Measurements from ENCODE around the gene EVA1A. TPM values are rescaled to one million over a fixed set of nuclear protein-coding genes. Genes with fewer than 3 reads are reported as not detected.

Gene EVA1A
- total RNA-seq, 1 donor from 2014 or later, result not detected

DNA sequence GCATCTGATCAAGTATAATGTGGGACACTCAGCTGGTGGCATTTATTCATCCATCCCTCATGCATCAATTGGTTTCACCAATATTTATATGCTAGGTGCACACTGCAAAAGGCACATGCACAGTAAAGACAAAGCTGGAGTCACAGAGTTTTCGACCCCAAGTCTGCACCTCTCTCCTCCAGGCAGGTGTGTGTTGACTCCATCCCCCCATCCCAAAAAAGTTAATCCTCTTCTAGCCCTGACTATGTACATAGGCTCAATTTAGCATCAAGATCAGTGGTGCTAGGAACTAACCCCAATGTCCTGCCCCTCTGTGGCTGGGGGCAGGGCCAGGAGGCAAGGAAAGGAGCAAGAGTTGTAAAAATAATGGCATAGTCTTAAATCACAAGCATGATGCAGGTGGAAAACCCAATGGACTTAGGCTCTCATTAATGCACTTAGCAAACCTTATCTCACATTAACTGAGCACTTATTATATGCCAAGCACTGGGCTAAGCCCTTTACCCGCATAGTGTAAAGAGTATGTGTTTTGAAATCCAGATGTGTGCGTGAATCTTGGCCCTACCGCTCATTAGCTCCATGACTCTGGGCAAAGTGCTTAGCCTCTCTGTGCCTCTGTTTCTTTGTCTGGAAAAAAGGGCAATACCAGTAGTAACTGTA is 3.1 kb downstream of the EVA1A start:
- TF ChIP-seq, protein P1, sequence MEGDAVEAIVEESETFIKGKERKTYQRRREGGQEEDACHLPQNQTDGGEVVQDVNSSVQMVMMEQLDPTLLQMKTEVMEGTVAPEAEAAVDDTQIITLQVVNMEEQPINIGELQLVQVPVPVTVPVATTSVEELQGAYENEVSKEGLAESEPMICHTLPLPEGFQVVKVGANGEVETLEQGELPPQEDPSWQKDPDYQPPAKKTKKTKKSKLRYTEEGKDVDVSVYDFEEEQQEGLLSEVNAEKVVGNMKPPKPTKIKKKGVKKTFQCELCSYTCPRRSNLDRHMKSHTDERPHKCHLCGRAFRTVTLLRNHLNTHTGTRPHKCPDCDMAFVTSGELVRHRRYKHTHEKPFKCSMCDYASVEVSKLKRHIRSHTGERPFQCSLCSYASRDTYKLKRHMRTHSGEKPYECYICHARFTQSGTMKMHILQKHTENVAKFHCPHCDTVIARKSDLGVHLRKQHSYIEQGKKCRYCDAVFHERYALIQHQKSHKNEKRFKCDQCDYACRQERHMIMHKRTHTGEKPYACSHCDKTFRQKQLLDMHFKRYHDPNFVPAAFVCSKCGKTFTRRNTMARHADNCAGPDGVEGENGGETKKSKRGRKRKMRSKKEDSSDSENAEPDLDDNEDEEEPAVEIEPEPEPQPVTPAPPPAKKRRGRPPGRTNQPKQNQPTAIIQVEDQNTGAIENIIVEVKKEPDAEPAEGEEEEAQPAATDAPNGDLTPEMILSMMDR (IDR thresholded peaks at IDR 0.05; ENCODE audit: partially characterized antibody, unreplicated experiment), result no peak
- Mint-ChIP-seq H3K27ac (ENCODE audit: unreplicated experiment) (no peak overlapping the region), H3K27me3 (ENCODE audit: unreplicated experiment) (peaks cover 10% of the 10 kb centered on the region), H3K36me3 (ENCODE audit: unreplicated experiment) (no peaks in the 10 kb centered on the region), H3K4me3 (ENCODE audit: unreplicated experiment) (no peak overlapping the region), H3K4me1 (ENCODE audit: low read depth, unreplicated experiment) (peaks cover 6% of the 10 kb centered on the region), H3K9me3 (ENCODE audit: unreplicated experiment) (peaks cover 10% of the 10 kb centered on the region)
- DNase-seq, result no peak

DNA sequence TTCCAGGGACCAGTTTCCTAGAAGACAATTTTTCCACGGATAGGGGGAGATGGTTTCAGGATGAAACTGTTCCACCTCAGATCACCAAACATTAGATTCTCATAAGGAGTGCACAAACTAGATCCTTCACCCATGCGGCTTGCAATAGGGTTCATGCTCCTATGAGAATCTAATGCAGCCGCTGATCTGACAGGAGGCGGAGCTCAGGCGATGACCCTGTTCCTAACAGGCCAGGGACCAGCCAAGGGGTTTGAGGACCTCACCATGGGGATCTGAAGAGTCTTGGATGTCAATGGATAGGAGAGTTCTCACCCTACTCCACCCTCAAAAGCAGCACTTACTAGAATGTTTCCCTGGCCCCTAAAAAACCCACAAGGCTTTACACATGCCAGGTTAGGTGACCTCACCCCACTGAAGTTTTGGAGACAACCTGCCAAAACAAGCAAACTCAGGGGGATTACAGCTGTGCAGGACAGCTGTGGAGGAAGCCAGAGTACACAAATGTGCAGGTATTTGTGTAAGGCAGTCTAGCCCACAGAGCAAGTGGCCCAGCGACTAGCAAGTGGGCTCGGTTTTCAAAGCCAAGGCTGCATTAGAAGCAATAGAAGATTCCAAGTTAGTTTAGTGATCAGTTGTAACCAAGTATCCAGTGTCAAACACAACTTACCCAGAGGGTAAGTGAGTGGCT is 3.9 kb downstream of the EVA1A start:
- no peak overlapping the region for H3K4me3 Mint-ChIP-seq (ENCODE audit: unreplicated experiment)
- TF ChIP-seq, protein P1 (IDR thresholded peaks at IDR 0.05; ENCODE audit: partially characterized antibody, unreplicated experiment), result no peak
- H3K27me3 Mint-ChIP-seq (ENCODE audit: unreplicated experiment), result peaks cover 10% of the 10 kb centered on the region
- H3K9me3 Mint-ChIP-seq (ENCODE audit: unreplicated experiment), result peaks cover 10% of the 10 kb centered on the region
- H3K36me3 Mint-ChIP-seq (ENCODE audit: unreplicated experiment), result no peaks in the 10 kb centered on the region
- no peak for DNase-seq
- peaks cover 6% of the 10 kb centered on the region for H3K4me1 Mint-ChIP-seq (ENCODE audit: low read depth, unreplicated experiment)
- no peak overlapping the region for H3K27ac Mint-ChIP-seq (ENCODE audit: unreplicated experiment)

DNA sequence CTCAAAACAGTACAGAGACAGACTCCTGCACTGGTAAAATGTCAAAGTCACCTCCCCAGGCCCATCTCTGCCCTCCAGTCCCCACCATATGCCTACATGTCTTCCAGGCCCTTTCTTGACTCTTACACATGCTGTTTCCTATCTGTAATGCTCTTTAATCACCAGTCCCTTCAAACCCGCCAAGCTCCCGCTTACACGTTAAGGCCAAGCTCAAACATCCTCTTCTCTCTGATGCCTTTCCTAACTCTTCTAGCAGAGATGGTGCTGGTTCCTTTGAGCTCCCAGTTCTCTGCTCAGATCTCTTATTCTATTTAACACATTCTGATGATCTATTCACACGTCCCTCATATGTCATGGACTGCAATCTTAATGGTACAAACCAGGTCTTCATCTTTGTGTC is 5.0 kb downstream of the EVA1A start:
- Mint-ChIP-seq H3K27ac (ENCODE audit: unreplicated experiment) (no peak overlapping the region), H3K9me3 (ENCODE audit: unreplicated experiment) (peaks cover 3% of the 10 kb centered on the region), H3K4me1 (ENCODE audit: low read depth, unreplicated experiment) (peaks cover 6% of the 10 kb centered on the region), H3K27me3 (ENCODE audit: unreplicated experiment) (peaks cover 9% of the 10 kb centered on the region), H3K36me3 (ENCODE audit: unreplicated experiment) (no peaks in the 10 kb centered on the region), H3K4me3 (ENCODE audit: unreplicated experiment) (no peak overlapping the region)
- no peak for DNase-seq
- TF ChIP-seq, protein P1 (IDR thresholded peaks at IDR 0.05; ENCODE audit: partially characterized antibody, unreplicated experiment), result no peak

DNA sequence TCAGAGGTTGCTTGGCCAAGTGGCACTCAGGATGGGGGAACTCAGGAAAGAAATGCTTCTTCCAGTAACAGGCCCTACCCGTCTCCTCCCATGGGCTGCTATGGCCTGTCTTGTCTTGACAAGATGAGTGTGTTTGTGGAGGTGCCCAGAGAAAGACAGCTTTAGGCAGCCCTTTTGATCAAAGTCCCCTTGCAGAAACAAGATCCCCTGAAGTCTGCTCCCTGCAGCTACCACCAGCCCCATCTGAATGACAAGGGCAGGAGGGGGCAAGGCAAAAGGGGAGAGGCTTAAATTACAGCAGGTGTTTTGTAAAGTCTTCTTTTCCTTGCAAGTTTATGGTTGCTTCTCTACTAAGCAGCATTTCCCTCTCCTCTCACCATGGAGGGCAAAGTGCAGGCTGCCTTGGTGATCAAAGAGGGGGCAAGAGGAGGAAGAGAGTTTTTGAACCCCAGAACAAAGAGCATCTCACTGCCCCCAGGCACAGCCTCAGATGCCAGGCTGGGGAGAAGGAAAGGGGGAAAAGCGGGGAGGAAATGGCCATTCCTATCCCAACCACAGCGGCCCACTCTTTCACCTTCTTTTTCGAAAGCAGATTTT is 6.7 kb downstream of the EVA1A start:
- Mint-ChIP-seq H3K36me3 (ENCODE audit: unreplicated experiment) (no peaks in the 10 kb centered on the region), H3K4me1 (ENCODE audit: low read depth, unreplicated experiment) (peaks cover 6% of the 10 kb centered on the region), H3K27ac (ENCODE audit: unreplicated experiment) (no peak overlapping the region), H3K4me3 (ENCODE audit: unreplicated experiment) (no peak overlapping the region), H3K9me3 (ENCODE audit: unreplicated experiment) (peaks cover 3% of the 10 kb centered on the region), H3K27me3 (ENCODE audit: unreplicated experiment) (peaks cover 3% of the 10 kb centered on the region)
- TF ChIP-seq, protein P1 (IDR thresholded peaks at IDR 0.05; ENCODE audit: partially characterized antibody, unreplicated experiment), result no peak
- DNase-seq, result no peak

DNA sequence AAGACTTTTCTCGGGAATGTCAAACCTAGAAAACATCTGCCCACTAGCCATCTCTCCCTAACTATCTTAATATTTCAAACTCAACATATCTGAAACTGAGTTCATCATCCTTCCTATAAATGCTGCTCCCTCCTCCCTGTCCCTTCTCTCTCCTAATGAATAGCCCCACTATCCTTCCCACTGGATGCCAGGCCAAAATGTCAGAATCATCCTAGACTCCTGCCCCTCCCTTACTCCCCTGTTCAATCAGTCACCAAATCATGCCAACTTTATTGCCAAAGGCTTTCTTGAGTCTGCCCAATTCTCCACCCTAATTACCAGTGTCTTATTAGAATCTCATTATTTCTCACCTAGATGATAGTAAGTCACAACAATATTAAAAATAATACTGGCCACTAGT is 8.5 kb downstream of the EVA1A start:
- H3K27me3 Mint-ChIP-seq (ENCODE audit: unreplicated experiment), result peaks cover 3% of the 10 kb centered on the region
- no peak overlapping the region for H3K4me3 Mint-ChIP-seq (ENCODE audit: unreplicated experiment)
- H3K4me1 Mint-ChIP-seq (ENCODE audit: low read depth, unreplicated experiment), result peaks cover 6% of the 10 kb centered on the region
- no peaks in the 10 kb centered on the region for H3K36me3 Mint-ChIP-seq (ENCODE audit: unreplicated experiment)
- H3K9me3 Mint-ChIP-seq (ENCODE audit: unreplicated experiment), result peaks cover 3% of the 10 kb centered on the region
- TF ChIP-seq, protein P1 (IDR thresholded peaks at IDR 0.05; ENCODE audit: partially characterized antibody, unreplicated experiment), result no peak
- DNase-seq, result no peak
- no peak overlapping the region for H3K27ac Mint-ChIP-seq (ENCODE audit: unreplicated experiment)
